Osteoblast (primary cell): Measurements from ENCODE around the gene SLC26A3. TPM values are rescaled to one million over a fixed set of nuclear protein-coding genes. Genes with fewer than 3 reads are reported as not detected.

Experiments
- DNase-seq: peaks from one replicate; pipeline ENCODE4 v3.0.0; 2011; ENCODE audit warnings: low spot score, mixed read lengths; ENCODE audit not compliant: insufficient read length; ENCODE audit errors: missing footprints
- H2AFZ ChIP-seq: 2 replicates; pipeline ENCODE4 v1.6.0; 2011; ENCODE audit warnings: mild to moderate bottlenecking, low read length
- H3K27ac ChIP-seq: 2 replicates; pipeline ENCODE4 v1.5.1; 2011; ENCODE audit warnings: mild to moderate bottlenecking, low read depth, low read length, moderate library complexity
- H3K27me3 ChIP-seq: 2 replicates; pipeline ENCODE4 v1.6.0; 2012; ENCODE audit warnings: mild to moderate bottlenecking, control low read depth, inconsistent platforms, low read length, moderate library complexity; ENCODE audit not compliant: insufficient read depth
- H3K36me3 ChIP-seq: 2 replicates; pipeline ENCODE4 v1.5.1; 2011; ENCODE audit warnings: mild to moderate bottlenecking, low read length, control low read depth, moderate library complexity; ENCODE audit not compliant: insufficient read depth
- H3K4me1 ChIP-seq: 2 replicates; pipeline ENCODE4 v1.5.1; 2011; ENCODE audit warnings: mild to moderate bottlenecking, low read length, control low read depth, moderate library complexity; ENCODE audit not compliant: insufficient read depth
- H3K4me2 ChIP-seq: 2 replicates; pipeline ENCODE4 v1.6.0; 2011; ENCODE audit warnings: mild to moderate bottlenecking, low read length; ENCODE audit not compliant: insufficient read depth
- H3K4me3 ChIP-seq: fragments of 200-600 bp; sonication (generic); 3 replicates; pipeline ENCODE4 v1.5.1; 2012; ENCODE audit warnings: mild to moderate bottlenecking, low read length, inconsistent platforms; ENCODE audit not compliant: insufficient read depth
- H3K79me2 ChIP-seq: 2 replicates; pipeline ENCODE4 v1.6.0; 2012; ENCODE audit warnings: mild to moderate bottlenecking, low read length, control low read depth, inconsistent platforms; ENCODE audit not compliant: insufficient read depth
- H3K9me3 ChIP-seq: 2 replicates; pipeline ENCODE4 v1.5.1; 2011; ENCODE audit warnings: low read depth, low read length, control low read depth
- H4K20me1 ChIP-seq: 2 replicates; pipeline ENCODE4 v1.6.0; 2012; ENCODE audit warnings: mild to moderate bottlenecking, low read length, control low read depth; ENCODE audit not compliant: insufficient read depth
- total RNA-seq: library from RNA; depleted of rRNA; stranded (reverse); fragments of >200 nt; gene quantifications from 2 replicates; pipeline ENCODE4 v1.2.3, GENCODE V29; 2012
- TF ChIP-seq, protein P1 (sequence below): IDR thresholded peaks from 2 replicates; pipeline ENCODE4 v1.5.1; 2011; ENCODE audit warnings: mild to moderate bottlenecking, low read depth, low read length, moderate library complexity; ENCODE audit errors: extremely low read depth

Gene SLC26A3
- total RNA-seq, 1 donor, result not detected

DNA sequence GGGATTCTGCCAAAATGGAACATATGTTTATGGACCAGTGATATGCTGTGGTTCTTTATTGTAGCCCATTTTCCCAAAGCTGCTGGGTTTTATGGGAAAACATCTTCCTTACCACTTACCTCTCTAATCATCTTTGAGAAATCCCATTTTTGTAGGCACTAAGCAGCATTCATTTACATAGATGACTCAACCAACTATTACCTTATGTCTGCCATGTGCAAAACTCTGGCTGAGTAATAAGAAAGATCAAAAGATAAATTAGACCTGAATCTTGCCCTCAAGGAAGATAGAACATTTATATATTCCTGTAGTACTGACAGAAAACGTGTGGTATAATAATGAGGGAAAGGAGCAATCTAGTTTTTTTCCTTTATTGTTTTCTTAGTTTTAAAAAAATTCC, 34.8 kb downstream of the SLC26A3 start:
- Histone ChIP-seq H3K4me2 (no peak overlapping the region), H3K4me3 (no peak overlapping the region), H3K27me3 (peaks cover 13% of the 10 kb centered on the region), H4K20me1 (no peaks in the 10 kb centered on the region), H2AFZ (no peak overlapping the region), H3K79me2 (no peaks in the 10 kb centered on the region), H3K4me1 (no peaks in the 10 kb centered on the region), H3K36me3 (no peaks in the 10 kb centered on the region), H3K27ac (no peak overlapping the region), H3K9me3 (no peaks in the 10 kb centered on the region)
- DNase-seq, result no peak
- TF ChIP-seq, protein P1, sequence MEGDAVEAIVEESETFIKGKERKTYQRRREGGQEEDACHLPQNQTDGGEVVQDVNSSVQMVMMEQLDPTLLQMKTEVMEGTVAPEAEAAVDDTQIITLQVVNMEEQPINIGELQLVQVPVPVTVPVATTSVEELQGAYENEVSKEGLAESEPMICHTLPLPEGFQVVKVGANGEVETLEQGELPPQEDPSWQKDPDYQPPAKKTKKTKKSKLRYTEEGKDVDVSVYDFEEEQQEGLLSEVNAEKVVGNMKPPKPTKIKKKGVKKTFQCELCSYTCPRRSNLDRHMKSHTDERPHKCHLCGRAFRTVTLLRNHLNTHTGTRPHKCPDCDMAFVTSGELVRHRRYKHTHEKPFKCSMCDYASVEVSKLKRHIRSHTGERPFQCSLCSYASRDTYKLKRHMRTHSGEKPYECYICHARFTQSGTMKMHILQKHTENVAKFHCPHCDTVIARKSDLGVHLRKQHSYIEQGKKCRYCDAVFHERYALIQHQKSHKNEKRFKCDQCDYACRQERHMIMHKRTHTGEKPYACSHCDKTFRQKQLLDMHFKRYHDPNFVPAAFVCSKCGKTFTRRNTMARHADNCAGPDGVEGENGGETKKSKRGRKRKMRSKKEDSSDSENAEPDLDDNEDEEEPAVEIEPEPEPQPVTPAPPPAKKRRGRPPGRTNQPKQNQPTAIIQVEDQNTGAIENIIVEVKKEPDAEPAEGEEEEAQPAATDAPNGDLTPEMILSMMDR, result no peak

DNA sequence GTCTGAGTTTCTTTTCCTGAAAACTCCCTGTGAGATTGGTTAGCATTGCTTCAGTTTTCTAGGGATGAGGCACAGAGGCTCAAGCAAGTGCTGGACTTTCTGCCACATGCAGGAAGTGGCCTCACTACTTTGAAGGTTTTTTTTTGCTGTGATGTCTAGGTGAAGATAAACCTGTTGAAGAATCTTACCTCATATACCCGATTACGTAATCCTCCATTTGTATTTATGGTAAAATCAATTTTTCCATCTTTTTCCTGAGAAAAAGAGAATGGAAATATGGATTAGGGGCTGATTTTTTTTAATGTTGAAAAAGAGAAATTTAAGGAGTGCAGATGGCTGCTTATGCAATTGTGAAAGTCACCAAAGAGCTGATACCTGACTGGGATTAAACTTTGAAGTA, 35.6 kb downstream of the SLC26A3 start:
- TF ChIP-seq, protein P1, result no peak
- Histone ChIP-seq H3K4me2 (no peak overlapping the region), H3K9me3 (no peaks in the 10 kb centered on the region), H3K27me3 (peaks cover 13% of the 10 kb centered on the region), H2AFZ (no peak overlapping the region), H3K4me3 (no peak overlapping the region), H3K27ac (no peak overlapping the region), H3K4me1 (no peaks in the 10 kb centered on the region), H4K20me1 (no peaks in the 10 kb centered on the region), H3K36me3 (no peaks in the 10 kb centered on the region), H3K79me2 (no peaks in the 10 kb centered on the region)
- no peak for DNase-seq

DNA sequence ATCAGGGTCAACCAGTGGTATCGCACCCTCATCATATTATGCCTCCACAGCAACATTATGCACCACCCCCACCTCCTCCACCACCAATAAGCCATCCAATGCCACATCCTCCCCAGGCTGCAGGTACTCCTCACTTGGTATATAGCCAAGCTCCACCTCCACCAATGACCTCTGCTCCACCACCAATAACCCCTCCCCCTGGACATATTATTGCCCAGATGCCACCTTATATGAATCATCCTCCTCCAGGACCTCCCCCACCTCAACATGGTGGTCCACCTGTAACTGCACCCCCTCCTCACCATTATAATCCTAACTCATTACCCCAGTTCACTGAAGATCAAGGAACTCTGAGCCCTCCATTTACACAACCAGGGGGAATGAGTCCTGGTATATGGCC, 44.4 kb downstream of the SLC26A3 start:
- Histone ChIP-seq H3K27me3 (no peaks in the 10 kb centered on the region), H3K9me3 (no peaks in the 10 kb centered on the region), H2AFZ (no peak overlapping the region), H3K27ac (no peak overlapping the region), H3K79me2 (no peaks in the 10 kb centered on the region), H4K20me1 (no peaks in the 10 kb centered on the region), H3K4me1 (no peaks in the 10 kb centered on the region), H3K4me3 (no peak overlapping the region), H3K4me2 (no peak overlapping the region), H3K36me3 (peaks cover 46% of the 10 kb centered on the region)
- DNase-seq, result no peak
- TF ChIP-seq, protein P1, result no peak

DNA sequence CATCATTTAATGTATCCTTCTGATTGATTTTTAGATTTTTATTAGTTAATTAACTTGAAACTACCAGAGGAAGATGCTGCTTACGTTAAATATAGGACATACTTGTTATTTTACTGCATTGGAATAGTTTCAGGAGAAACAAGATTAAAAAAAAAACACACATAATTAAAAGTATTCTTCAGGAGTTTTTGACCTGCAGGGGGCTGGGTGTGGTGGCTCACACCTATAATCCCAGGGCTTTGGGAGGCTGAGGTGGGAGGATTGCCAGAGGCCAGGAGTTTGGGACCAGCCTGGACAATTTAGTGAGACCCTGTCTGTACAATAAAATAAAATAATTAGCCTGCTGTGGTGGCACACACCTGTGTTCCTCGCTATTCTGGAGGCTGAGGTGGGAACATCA, 48.4 kb downstream of the SLC26A3 start:
- no peak overlapping the region for H3K27ac ChIP-seq
- TF ChIP-seq, protein P1, result peak; percentile 18
- H3K4me3 ChIP-seq, result no peak overlapping the region
- peak; percentile 27 for DNase-seq
- no peak overlapping the region for H3K4me2 ChIP-seq
- no peaks in the 10 kb centered on the region for H3K9me3 ChIP-seq
- H2AFZ ChIP-seq, result no peak overlapping the region
- H3K4me1 ChIP-seq, result no peaks in the 10 kb centered on the region
- peaks cover 4% of the 10 kb centered on the region for H4K20me1 ChIP-seq
- peaks cover 65% of the 10 kb centered on the region for H3K36me3 ChIP-seq
- peaks cover 19% of the 10 kb centered on the region for H3K79me2 ChIP-seq
- H3K27me3 ChIP-seq, result no peaks in the 10 kb centered on the region
